ENCODE data around the gene ABCC12.

DNA sequence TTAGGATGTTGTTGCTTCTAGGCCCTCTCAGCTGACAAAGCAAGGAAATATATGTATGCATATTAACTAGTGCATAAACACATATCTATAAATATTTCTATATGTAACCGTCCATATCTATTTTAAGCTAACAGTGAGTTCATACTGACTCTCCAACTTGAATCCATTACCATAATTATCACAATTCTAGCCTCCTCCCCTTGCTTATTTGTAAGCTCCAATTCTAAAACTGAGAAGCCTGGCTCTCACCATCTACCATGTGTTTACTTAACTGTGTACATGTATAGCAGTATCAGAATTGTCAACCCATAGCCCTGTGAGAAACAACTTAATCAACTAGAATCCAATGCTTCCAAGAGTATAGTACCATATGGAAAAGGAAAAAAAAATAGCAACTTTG, 5.1 kb downstream of the ABCC12 start:
- TF ChIP-seq, protein P1, sequence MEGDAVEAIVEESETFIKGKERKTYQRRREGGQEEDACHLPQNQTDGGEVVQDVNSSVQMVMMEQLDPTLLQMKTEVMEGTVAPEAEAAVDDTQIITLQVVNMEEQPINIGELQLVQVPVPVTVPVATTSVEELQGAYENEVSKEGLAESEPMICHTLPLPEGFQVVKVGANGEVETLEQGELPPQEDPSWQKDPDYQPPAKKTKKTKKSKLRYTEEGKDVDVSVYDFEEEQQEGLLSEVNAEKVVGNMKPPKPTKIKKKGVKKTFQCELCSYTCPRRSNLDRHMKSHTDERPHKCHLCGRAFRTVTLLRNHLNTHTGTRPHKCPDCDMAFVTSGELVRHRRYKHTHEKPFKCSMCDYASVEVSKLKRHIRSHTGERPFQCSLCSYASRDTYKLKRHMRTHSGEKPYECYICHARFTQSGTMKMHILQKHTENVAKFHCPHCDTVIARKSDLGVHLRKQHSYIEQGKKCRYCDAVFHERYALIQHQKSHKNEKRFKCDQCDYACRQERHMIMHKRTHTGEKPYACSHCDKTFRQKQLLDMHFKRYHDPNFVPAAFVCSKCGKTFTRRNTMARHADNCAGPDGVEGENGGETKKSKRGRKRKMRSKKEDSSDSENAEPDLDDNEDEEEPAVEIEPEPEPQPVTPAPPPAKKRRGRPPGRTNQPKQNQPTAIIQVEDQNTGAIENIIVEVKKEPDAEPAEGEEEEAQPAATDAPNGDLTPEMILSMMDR (IDR thresholded peaks at IDR 0.05), result no peak
- no peak for TF ChIP-seq POLR2A (IDR thresholded peaks at IDR 0.05)
